Testis (tissue), 2 donors: ENCODE results near the gene ARL5A.

Experiments
- POLR2A ChIP-seq: fragments of 450-650 bp; IDR thresholded peaks from one replicate; pipeline ENCODE4 v1.6.1; 2017; ENCODE audit warnings: antibody characterized with exemption, mild to moderate bottlenecking, moderate library complexity
- TF ChIP-seq, protein P1 (sequence below), 3 experiments: fragments of 450-650 bp in 2 of 3; fragments of 200-600 bp in 1 of 3; sonication (generic) in 1 of 3; IDR thresholded peaks; one replicate each; pipeline ENCODE4 v1.5.1; 2016 to 2019; ENCODE audit warnings: antibody characterized with exemption in 3 of 3, mild to moderate bottlenecking in 2 of 3, moderate library complexity in 1 of 3

DNA sequence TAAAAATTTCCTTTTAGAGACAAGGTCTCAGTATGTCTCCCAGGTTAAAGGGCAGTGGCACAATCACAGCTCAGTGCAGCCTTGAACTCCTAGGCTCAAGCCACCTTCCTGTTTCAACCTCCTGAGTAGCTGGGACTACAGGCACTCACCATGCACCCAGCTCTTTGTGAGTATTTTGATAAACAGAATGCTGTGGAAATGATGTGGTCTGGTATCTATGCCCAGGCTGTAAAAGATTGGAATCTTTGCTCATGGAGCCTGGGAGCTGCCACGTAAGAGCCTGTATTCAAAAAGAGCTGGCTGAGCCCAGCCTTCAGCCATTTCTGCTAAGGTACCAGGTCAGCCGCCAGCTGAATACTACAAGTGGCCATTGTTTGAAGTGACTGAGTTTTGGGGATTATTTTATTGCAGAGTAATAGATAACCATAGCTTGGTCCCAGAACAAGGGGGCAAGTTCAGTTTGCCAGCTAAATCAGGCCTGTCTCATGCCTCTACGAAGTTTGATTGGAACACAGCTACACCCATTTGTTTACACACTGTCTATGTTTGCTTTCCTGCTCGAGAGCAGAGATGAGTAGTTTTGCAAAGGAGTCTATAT, 21.3 kb upstream of the ARL5A start:
- TF ChIP-seq, protein P1, sequence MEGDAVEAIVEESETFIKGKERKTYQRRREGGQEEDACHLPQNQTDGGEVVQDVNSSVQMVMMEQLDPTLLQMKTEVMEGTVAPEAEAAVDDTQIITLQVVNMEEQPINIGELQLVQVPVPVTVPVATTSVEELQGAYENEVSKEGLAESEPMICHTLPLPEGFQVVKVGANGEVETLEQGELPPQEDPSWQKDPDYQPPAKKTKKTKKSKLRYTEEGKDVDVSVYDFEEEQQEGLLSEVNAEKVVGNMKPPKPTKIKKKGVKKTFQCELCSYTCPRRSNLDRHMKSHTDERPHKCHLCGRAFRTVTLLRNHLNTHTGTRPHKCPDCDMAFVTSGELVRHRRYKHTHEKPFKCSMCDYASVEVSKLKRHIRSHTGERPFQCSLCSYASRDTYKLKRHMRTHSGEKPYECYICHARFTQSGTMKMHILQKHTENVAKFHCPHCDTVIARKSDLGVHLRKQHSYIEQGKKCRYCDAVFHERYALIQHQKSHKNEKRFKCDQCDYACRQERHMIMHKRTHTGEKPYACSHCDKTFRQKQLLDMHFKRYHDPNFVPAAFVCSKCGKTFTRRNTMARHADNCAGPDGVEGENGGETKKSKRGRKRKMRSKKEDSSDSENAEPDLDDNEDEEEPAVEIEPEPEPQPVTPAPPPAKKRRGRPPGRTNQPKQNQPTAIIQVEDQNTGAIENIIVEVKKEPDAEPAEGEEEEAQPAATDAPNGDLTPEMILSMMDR (IDR thresholded peaks at IDR 0.05), result no peak
- TF ChIP-seq POLR2A, result no peak
